G401.6 (cell line): Measurements from ENCODE around the gene GLRA3.
"Not testable (repeated sequence)": the region's sequence is repeated elsewhere in the genome, so short reads cannot be mapped to it uniquely, and the experiment has no call there.

Experiments
- FAIRE-seq: peaks from 2 replicates; lab custom pipeline; 2012; peaks lifted over from hg19 to GRCh38; lab: Jason Lieb, UNC

GLRA3 gene

GRCh38 chr4:174808836-174809235, 20.2 kb downstream of the GLRA3 start:
- no peak for FAIRE-seq

- no peak for FAIRE-seq
These were observed 20.9 kb downstream of the GLRA3 start for GRCh38 chr4:174808119-174808518.

GRCh38 chr4:174805746-174806145, 23.3 kb downstream of the GLRA3 start:
- FAIRE-seq = no peak

- no peak for FAIRE-seq
These were observed 34.4 kb downstream of the GLRA3 start for GRCh38 chr4:174794543-174795094.

DNA sequence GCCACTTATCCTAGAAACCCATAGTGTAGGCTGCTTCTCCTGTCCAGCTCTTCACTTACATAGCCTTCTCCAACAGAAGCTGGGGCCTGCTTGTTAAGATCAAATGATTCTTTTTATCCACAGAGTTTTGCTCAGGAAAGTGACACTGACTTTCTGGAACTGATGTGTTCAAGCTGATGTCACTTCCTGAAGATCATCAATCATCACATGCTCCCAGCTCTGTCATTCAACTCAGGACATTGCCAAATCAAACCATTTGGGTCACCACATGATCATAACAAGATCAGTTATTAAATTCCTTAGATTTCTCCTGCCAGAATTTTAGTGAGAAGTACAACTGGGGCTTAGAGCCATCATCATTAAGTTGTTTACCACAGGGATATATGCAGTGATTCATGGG, 39.4 kb downstream of the GLRA3 start:
- FAIRE-seq = no peak

DNA sequence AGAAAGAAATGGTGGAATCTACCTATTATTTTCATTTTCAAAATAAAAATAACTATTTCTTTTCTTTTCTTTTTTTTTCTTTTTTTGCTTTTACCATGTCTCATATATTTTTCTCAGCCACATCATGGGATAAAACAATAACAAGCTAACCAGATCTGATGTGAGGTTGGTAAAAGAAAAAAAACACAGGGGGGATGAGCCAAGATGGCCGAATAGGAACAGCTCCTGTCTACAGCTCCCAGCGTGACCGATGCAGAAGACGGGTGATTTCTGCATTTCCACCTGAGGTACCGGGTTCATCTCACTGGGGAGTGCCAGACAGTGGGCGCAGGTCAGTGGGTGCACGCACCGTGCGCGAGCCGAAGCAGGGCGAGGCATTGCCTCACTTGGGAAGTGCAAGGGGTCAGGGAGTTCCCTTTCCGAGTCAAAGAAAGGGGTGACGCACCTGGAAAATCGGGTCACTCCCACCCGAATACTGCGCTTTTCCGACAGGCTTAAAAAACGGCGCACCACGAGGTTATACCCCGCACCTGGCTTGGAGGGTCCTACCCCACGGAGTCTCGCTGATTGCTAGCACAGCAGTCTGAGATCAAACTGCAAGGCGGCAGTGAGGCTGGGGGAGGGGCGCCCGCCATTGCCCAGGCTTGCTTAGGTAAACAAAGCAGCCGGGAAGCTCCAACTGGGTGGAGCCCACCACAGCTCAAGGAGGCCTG, 50.6 kb downstream of the GLRA3 start:
- FAIRE-seq = not testable (repeated sequence)

- FAIRE-seq = no peak
These were observed 53.7 kb downstream of the GLRA3 start for GRCh38 chr4:174775366-174775765.

DNA sequence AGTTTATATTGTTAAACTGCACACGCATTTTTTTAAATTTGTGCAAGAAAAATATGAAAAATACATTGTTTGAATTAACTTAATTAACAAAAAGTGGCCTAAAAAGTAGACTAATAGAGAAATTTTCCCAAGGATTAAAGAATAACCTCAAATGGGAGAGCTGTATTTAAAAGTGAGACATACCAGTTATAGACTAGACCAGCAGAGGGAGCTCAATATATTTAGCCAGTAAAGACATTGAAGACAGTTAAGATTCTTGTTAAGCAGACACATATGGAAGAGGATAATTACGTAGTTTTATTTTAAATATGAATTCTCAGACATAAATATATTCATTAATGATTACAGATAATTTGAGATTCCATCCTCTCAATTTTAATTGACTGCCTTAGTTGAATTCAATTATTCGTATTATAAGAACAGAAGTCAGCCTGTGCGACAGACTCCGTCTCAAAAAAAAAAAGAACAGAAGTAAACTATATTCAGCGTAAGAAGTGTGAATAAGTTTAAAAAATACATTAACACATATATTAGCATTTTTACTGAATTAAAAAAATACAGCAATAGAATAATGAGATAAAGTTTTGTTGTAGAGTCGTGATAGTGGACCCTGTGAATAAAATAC, 64.8 kb downstream of the GLRA3 start:
- peak; percentile 94 for FAIRE-seq

DNA sequence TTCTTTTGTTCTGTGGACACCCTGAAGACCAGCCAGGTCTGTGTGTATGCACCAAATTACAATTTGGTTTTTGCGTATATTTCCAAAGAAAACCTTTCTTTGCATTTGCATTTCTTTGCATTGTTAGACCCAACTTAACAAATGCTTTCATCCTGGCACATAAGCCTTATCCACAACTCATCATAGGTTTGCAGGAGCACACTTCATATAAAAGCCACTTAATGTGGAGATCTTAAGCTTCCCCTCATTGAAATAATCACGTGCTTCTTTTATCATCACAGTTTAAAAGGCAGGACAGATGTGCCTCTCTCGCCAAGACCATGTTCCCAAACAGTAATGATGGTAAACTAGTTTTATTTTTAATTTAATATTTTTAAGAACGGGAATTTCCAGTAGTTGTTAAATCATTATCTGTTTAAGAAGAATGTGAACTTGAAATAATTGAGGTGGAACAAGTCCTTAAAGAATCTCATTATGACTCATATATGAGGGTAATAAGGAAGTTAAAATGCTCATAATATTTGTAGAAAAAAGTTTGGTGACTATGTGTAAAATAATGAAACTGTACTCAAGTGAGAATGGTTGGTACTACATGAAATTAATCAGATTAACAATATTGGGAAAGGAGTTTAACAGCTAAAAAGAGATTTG, 65.5 kb downstream of the GLRA3 start:
- no peak for FAIRE-seq

- FAIRE-seq = no peak
These were observed 67.6 kb downstream of the GLRA3 start for GRCh38 chr4:174761451-174761850.

- no peak for FAIRE-seq
These were observed 71.3 kb downstream of the GLRA3 start for GRCh38 chr4:174757736-174758135.

DNA sequence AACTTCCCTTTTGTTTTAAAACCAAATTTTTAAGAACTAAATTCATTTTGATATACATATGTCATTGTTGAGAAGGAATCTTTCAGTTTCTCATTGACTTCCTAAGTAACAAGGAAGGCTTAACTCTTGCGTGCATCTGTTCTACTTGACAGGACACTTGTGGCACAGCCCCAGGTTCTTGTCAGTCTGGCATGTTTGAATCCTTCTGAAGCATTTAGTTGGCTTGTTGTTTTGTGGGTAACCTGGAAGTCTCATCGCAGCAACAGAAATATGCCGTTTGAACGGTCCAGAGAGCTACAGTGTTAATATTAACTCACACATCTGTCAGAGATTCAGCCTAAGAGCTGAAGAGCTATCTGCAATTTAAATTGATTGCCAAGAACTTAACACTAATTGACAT, 76.0 kb downstream of the GLRA3 start:
- no peak for FAIRE-seq

- FAIRE-seq = no peak
These were observed 77.0 kb downstream of the GLRA3 start for GRCh38 chr4:174752026-174752425.

GRCh38 chr4:174749091-174749490, 80.0 kb downstream of the GLRA3 start:
- FAIRE-seq = no peak

DNA sequence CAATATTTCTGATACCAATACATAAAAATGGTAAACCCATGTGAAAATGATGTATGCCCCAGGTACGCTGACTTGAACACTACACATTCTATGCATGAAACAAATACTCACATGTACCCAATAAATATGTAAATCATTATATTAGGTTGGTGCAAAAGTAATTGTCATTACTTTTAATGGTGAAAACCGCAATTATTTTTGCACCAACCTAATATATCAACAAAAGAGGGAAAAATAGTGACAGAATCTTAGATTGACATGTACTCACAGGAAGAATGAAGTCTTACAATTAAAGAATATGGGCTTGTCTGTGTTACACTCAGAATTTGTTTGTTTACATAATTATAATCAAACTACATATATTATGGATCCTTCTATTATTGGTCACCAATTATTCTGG, 82.3 kb downstream of the GLRA3 start:
- FAIRE-seq = no peak

DNA sequence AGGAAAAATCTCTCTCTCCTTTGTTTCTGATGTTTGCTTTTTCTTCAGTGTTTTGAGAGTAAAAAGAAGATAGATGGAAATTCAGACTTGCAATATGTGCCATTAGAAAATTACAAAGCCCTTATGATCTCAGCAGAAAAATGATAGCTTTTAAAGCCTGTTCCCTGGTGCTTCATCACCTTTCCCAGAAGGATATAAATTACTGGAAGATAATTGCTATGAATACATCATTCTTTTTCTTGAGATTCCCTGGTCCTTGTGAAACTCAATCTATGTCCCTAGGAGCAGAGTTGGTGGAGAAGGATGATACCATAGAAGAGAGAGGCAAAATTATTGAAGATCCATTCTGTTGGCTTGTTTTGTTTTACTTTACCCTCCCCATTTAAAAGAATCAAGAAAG, 86.5 kb downstream of the GLRA3 start:
- no peak for FAIRE-seq

- FAIRE-seq = no peak
These were observed 89.5 kb downstream of the GLRA3 start for GRCh38 chr4:174739576-174739975.

DNA sequence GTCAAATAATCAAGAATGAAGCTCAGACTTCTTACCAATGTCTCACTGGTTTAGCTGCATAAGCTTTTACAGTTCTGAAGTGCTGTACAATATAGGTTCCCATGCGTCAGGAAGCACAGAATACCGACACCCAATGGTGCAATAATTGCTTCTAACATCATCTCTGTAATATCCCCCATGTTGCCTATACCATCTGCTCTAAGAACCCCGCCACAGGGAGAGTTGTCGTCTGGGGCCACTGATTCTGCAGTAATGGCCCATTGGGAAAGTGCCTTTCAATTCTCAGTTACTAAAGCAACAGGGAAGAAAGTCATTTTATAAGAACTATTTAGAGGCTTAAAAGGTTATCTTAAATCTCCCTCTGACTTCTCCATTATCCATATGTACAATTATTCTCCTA, 94.9 kb downstream of the GLRA3 start:
- no peak for FAIRE-seq

DNA sequence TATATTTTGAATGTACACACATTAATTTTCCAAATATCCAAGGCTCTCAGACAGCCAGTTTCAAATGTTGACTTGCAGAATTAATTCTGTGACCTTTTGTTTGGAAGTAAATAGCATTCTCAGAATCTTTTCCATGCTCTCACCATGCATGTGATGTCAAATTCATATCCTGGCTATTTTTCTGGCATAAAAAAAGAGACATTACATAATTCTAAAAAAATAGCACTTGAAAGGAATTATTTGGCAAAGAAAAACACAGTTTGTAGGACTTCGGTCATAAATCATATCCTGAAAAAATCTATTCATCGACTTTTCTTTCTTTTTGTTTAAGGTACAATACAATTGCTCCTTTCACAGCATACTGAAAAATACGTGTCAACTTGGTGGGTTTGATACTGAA, 111.2 kb downstream of the GLRA3 start:
- no peak for FAIRE-seq

- FAIRE-seq = no peak
These were observed 111.9 kb downstream of the GLRA3 start for GRCh38 chr4:174716986-174717770.

DNA sequence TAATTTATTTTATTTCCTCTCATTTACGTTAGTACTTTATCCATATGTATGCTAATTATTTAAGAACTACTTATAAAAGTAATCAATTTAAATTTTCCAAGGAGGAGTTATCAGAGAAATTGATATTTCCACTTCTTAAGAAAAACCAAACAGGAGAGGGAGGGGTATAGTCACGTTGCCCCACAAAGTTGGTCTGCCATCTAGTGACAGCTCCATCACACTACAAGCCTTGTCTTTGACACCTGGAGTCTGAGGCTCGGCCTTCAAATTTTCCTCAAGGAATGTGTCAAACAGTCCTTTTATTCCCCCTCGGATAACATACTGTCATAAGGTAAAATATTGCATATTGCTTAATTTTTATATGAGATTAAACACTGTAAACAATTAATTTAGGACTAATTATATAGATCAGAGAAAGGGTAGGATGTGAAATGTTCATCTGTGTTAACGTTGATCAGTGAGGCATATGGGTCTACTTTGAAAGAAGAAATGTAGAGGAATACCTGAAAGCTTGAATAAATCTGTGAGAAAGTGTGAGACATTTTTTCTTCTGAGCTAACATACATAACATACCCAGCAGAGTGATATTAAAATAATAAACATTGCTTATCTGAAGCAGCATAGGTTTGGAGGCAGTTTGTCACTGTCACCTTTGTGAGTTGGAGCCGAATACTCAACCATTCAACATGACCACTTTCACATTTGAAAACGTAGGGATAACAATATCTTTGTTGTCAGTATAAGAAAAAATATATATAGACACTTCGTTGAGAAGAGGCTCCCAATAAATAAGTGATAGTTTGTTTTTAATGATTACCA, 114.4 kb downstream of the GLRA3 start:
- FAIRE-seq = peak; percentile 88

DNA sequence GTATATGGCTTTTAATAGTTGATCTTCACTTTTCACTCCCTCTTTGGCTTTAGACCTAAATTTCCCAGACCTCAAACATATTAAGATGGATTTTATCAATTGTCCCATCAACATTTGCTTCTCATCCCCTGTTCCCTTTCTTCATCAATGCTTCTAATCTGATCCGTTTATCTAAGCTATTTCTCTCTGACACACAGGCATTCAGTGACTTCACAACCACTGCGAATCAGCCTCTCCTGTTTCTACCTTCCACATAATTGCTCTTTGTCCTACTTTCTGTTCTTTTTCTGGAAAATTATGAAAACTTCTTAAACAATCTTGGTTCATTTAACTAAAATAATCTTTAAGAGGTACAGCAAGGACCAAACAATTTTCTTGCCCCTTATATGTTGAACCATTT, 115.2 kb downstream of the GLRA3 start:
- no peak for FAIRE-seq
